ENCODE measurements around the gene CDYL2.

CDYL2 gene

GRCh38 chr16:80752541-80752940 lies 51.9 kb downstream of the CDYL2 start:
- H3K27me3 ChIP-seq (ENCODE audit: control insufficient read depth, insufficient read depth, low read length): no peaks in the 10 kb centered on the region
- H3K4me3 ChIP-seq (ENCODE audit: low read length): no peak overlapping the region
- DNase-seq (ENCODE audit: low read depth, low spot score): no peak
- no peak overlapping the region for H3K27ac ChIP-seq (ENCODE audit: low read length)
- no peaks in the 10 kb centered on the region for H3K4me1 ChIP-seq (ENCODE audit: control insufficient read depth, insufficient read depth, low read length)
- WGBS (ENCODE audit: insufficient coverage, insufficient read length): no CpG with 5 or more reads among the region's 2 CpGs
- no peaks in the 10 kb centered on the region for H3K36me3 ChIP-seq (ENCODE audit: control insufficient read depth, insufficient read depth, low read length)
- peaks cover under 1% of the 10 kb centered on the region; the same call in 1 of the 2 replicates for H3K9me3 ChIP-seq (ENCODE audit: control insufficient read depth, insufficient read depth, low read length)

- no peaks in the 10 kb centered on the region for H3K4me1 ChIP-seq (ENCODE audit: control insufficient read depth, insufficient read depth, low read length)
- DNase-seq (ENCODE audit: low read depth, low spot score): no peak
- H3K36me3 ChIP-seq (ENCODE audit: control insufficient read depth, insufficient read depth, low read length): no peaks in the 10 kb centered on the region
- peaks cover 2% of the 10 kb centered on the region; the same call in 1 of the 2 replicates for H3K9me3 ChIP-seq (ENCODE audit: control insufficient read depth, insufficient read depth, low read length)
- no peaks in the 10 kb centered on the region for H3K27me3 ChIP-seq (ENCODE audit: control insufficient read depth, insufficient read depth, low read length)
- H3K27ac ChIP-seq (ENCODE audit: low read length): no peak overlapping the region
- H3K4me3 ChIP-seq (ENCODE audit: low read length): no peak overlapping the region
- no CpG with 5 or more reads among the region's 3 CpGs for WGBS (ENCODE audit: insufficient coverage, insufficient read length)
Measured at GRCh38 chr16:80751167-80751566, 53.2 kb downstream of the CDYL2 start.

GRCh38 chr16:80746231-80746630 lies 58.2 kb downstream of the CDYL2 start:
- DNase-seq (ENCODE audit: low read depth, low spot score): no peak
- Histone ChIP-seq H3K27me3 (ENCODE audit: control insufficient read depth, insufficient read depth, low read length) (no peaks in the 10 kb centered on the region), H3K4me3 (ENCODE audit: low read length) (no peak overlapping the region), H3K9me3 (ENCODE audit: control insufficient read depth, insufficient read depth, low read length) (peaks cover 2% of the 10 kb centered on the region; the same call in 1 of the 2 replicates), H3K36me3 (ENCODE audit: control insufficient read depth, insufficient read depth, low read length) (no peaks in the 10 kb centered on the region), H3K4me1 (ENCODE audit: control insufficient read depth, insufficient read depth, low read length) (no peaks in the 10 kb centered on the region), H3K27ac (ENCODE audit: low read length) (no peak overlapping the region)
- WGBS (ENCODE audit: insufficient coverage, insufficient read length): no CpG with 5 or more reads among the region's 4 CpGs

- H3K27ac ChIP-seq (ENCODE audit: low read length): no peak overlapping the region
- peaks cover 2% of the 10 kb centered on the region; the same call in 1 of the 2 replicates for H3K9me3 ChIP-seq (ENCODE audit: control insufficient read depth, insufficient read depth, low read length)
- no CpG with 5 or more reads among the region's 4 CpGs for WGBS (ENCODE audit: insufficient coverage, insufficient read length)
- no peak for DNase-seq (ENCODE audit: low read depth, low spot score)
- no peaks in the 10 kb centered on the region for H3K27me3 ChIP-seq (ENCODE audit: control insufficient read depth, insufficient read depth, low read length)
- no peaks in the 10 kb centered on the region for H3K36me3 ChIP-seq (ENCODE audit: control insufficient read depth, insufficient read depth, low read length)
- H3K4me1 ChIP-seq (ENCODE audit: control insufficient read depth, insufficient read depth, low read length): no peaks in the 10 kb centered on the region
- H3K4me3 ChIP-seq (ENCODE audit: low read length): no peak overlapping the region
Measured at GRCh38 chr16:80744856-80745255, 59.5 kb downstream of the CDYL2 start.

GRCh38 chr16:80743772-80744171 lies 60.6 kb downstream of the CDYL2 start:
- DNase-seq (ENCODE audit: low read depth, low spot score): no peak
- Histone ChIP-seq H3K4me1 (ENCODE audit: control insufficient read depth, insufficient read depth, low read length) (no peaks in the 10 kb centered on the region), H3K27ac (ENCODE audit: low read length) (no peak overlapping the region), H3K27me3 (ENCODE audit: control insufficient read depth, insufficient read depth, low read length) (no peaks in the 10 kb centered on the region), H3K9me3 (ENCODE audit: control insufficient read depth, insufficient read depth, low read length) (peaks cover 2% of the 10 kb centered on the region; the same call in 1 of the 2 replicates), H3K36me3 (ENCODE audit: control insufficient read depth, insufficient read depth, low read length) (no peaks in the 10 kb centered on the region), H3K4me3 (ENCODE audit: low read length) (no peak overlapping the region)
- WGBS (ENCODE audit: insufficient coverage, insufficient read length): no CpG with 5 or more reads among the region's 1 CpG

- no peaks in the 10 kb centered on the region for H3K27me3 ChIP-seq (ENCODE audit: control insufficient read depth, insufficient read depth, low read length)
- no peak for DNase-seq (ENCODE audit: low read depth, low spot score)
- H3K27ac ChIP-seq (ENCODE audit: low read length): no peak overlapping the region
- H3K9me3 ChIP-seq (ENCODE audit: control insufficient read depth, insufficient read depth, low read length): peaks cover 2% of the 10 kb centered on the region; the same call in 1 of the 2 replicates
- H3K4me3 ChIP-seq (ENCODE audit: low read length): no peak overlapping the region
- no CpG with 5 or more reads among the region's 3 CpGs for WGBS (ENCODE audit: insufficient coverage, insufficient read length)
- H3K36me3 ChIP-seq (ENCODE audit: control insufficient read depth, insufficient read depth, low read length): no peaks in the 10 kb centered on the region
- H3K4me1 ChIP-seq (ENCODE audit: control insufficient read depth, insufficient read depth, low read length): no peaks in the 10 kb centered on the region
Measured at GRCh38 chr16:80743273-80743672, 61.1 kb downstream of the CDYL2 start.

GRCh38 chr16:80742331-80742730 lies 62.1 kb downstream of the CDYL2 start:
- Histone ChIP-seq H3K9me3 (ENCODE audit: control insufficient read depth, insufficient read depth, low read length) (peaks cover under 1% of the 10 kb centered on the region; the same call in 1 of the 2 replicates), H3K4me1 (ENCODE audit: control insufficient read depth, insufficient read depth, low read length) (no peaks in the 10 kb centered on the region), H3K4me3 (ENCODE audit: low read length) (no peak overlapping the region), H3K27ac (ENCODE audit: low read length) (no peak overlapping the region), H3K36me3 (ENCODE audit: control insufficient read depth, insufficient read depth, low read length) (no peaks in the 10 kb centered on the region), H3K27me3 (ENCODE audit: control insufficient read depth, insufficient read depth, low read length) (no peaks in the 10 kb centered on the region)
- WGBS (ENCODE audit: insufficient coverage, insufficient read length): 100% methylated on average over 2 of the region's 2 CpGs
- DNase-seq (ENCODE audit: low read depth, low spot score): no peak

- no peaks in the 10 kb centered on the region; the same call in 1 of the 2 replicates for H3K9me3 ChIP-seq (ENCODE audit: control insufficient read depth, insufficient read depth, low read length)
- no CpG with 5 or more reads among the region's 4 CpGs for WGBS (ENCODE audit: insufficient coverage, insufficient read length)
- no peak overlapping the region for H3K27ac ChIP-seq (ENCODE audit: low read length)
- H3K4me3 ChIP-seq (ENCODE audit: low read length): no peak overlapping the region
- no peaks in the 10 kb centered on the region for H3K4me1 ChIP-seq (ENCODE audit: control insufficient read depth, insufficient read depth, low read length)
- no peak for DNase-seq (ENCODE audit: low read depth, low spot score)
- no peaks in the 10 kb centered on the region for H3K27me3 ChIP-seq (ENCODE audit: control insufficient read depth, insufficient read depth, low read length)
- H3K36me3 ChIP-seq (ENCODE audit: control insufficient read depth, insufficient read depth, low read length): no peaks in the 10 kb centered on the region
Measured at GRCh38 chr16:80741724-80742123, 62.7 kb downstream of the CDYL2 start.

GRCh38 chr16:80739523-80739922 lies 64.9 kb downstream of the CDYL2 start:
- Histone ChIP-seq H3K4me1 (ENCODE audit: control insufficient read depth, insufficient read depth, low read length) (no peaks in the 10 kb centered on the region), H3K27me3 (ENCODE audit: control insufficient read depth, insufficient read depth, low read length) (no peaks in the 10 kb centered on the region), H3K4me3 (ENCODE audit: low read length) (no peak overlapping the region), H3K36me3 (ENCODE audit: control insufficient read depth, insufficient read depth, low read length) (no peaks in the 10 kb centered on the region), H3K9me3 (ENCODE audit: control insufficient read depth, insufficient read depth, low read length) (no peaks in the 10 kb centered on the region; the same call in 1 of the 2 replicates), H3K27ac (ENCODE audit: low read length) (no peak overlapping the region)
- WGBS (ENCODE audit: insufficient coverage, insufficient read length): no CpG with 5 or more reads among the region's 6 CpGs
- no peak for DNase-seq (ENCODE audit: low read depth, low spot score)

GRCh38 chr16:80738521-80738920 lies 65.9 kb downstream of the CDYL2 start:
- no peak for DNase-seq (ENCODE audit: low read depth, low spot score)

GRCh38 chr16:80735846-80736245 lies 68.6 kb downstream of the CDYL2 start:
- H3K36me3 ChIP-seq (ENCODE audit: control insufficient read depth, insufficient read depth, low read length): no peaks in the 10 kb centered on the region
- no peaks in the 10 kb centered on the region; the same call in 1 of the 2 replicates for H3K9me3 ChIP-seq (ENCODE audit: control insufficient read depth, insufficient read depth, low read length)
- no peaks in the 10 kb centered on the region for H3K4me1 ChIP-seq (ENCODE audit: control insufficient read depth, insufficient read depth, low read length)
- WGBS (ENCODE audit: insufficient coverage, insufficient read length): no CpG with 5 or more reads among the region's 4 CpGs
- DNase-seq (ENCODE audit: low read depth, low spot score): no peak
- H3K4me3 ChIP-seq (ENCODE audit: low read length): no peak overlapping the region
- H3K27ac ChIP-seq (ENCODE audit: low read length): no peak overlapping the region
- no peaks in the 10 kb centered on the region for H3K27me3 ChIP-seq (ENCODE audit: control insufficient read depth, insufficient read depth, low read length)

More at GRCh38 chr16:80738521-80738920, 65.9 kb downstream of the CDYL2 start:
- WGBS (ENCODE audit: insufficient coverage, insufficient read length): no CpG with 5 or more reads among the region's 3 CpGs
- H3K27me3 ChIP-seq (ENCODE audit: control insufficient read depth, insufficient read depth, low read length): no peaks in the 10 kb centered on the region
- H3K9me3 ChIP-seq (ENCODE audit: control insufficient read depth, insufficient read depth, low read length): no peaks in the 10 kb centered on the region; the same call in 1 of the 2 replicates
- H3K4me1 ChIP-seq (ENCODE audit: control insufficient read depth, insufficient read depth, low read length): no peaks in the 10 kb centered on the region
- H3K36me3 ChIP-seq (ENCODE audit: control insufficient read depth, insufficient read depth, low read length): no peaks in the 10 kb centered on the region
- no peak overlapping the region for H3K4me3 ChIP-seq (ENCODE audit: low read length)
- no peak overlapping the region for H3K27ac ChIP-seq (ENCODE audit: low read length)
